HEK293 (cell line): Measurements from ENCODE around the gene PDE4D.

Experiments used
- CTCF ChIA-PET: fragments of 350-600 bp; formaldehyde crosslinking; extraction: SDS; loops from one replicate; lab custom pipeline; 2021; ENCODE audit warnings: antibody characterized with exemption; lab: Yijun Ruan, JAX
- POLR2A ChIA-PET: fragments of 300-600 bp; formaldehyde crosslinking; extraction: SDS; loops from one replicate; lab custom pipeline; 2020; ENCODE audit warnings: antibody characterized with exemption, inconsistent platforms; lab: Yijun Ruan, JAX
- H3K27ac ChIP-seq: fragments of 200-500 bp; sonication (Bioruptor generic); 2 replicates; pipeline ENCODE4 v1.5.1; 2014; ENCODE audit warnings: low read depth, low read length, control low read depth, inconsistent platforms; ENCODE audit errors: extremely low read depth
- H3K36me3 ChIP-seq, 2 experiments: fragments of 200-500 bp in 1 of 2; sonication (Bioruptor generic) in 1 of 2; 1 replicate in 1 of 2; 2 replicates in 1 of 2; pipeline ENCODE4 v1.5.1; 2014 to 2017; ENCODE audit warnings: inconsistent platforms in 2 of 2, low read length in 2 of 2; ENCODE audit not compliant: control insufficient read depth in 2 of 2, insufficient read depth in 1 of 2
- H3K4me1 ChIP-seq: fragments of 200-500 bp; sonication (Bioruptor generic); 2 replicates; pipeline ENCODE4 v1.5.1; 2014; ENCODE audit warnings: mild to moderate bottlenecking, low read length, inconsistent platforms; ENCODE audit not compliant: control insufficient read depth, insufficient read depth
- H3K4me3 ChIP-seq: 2 replicates; pipeline ENCODE4 v1.5.1; 2011; ENCODE audit warnings: low read depth, mild to moderate bottlenecking, control low read depth, low read length, moderate library complexity
- H3K9me3 ChIP-seq: fragments of 200-500 bp; sonication (Bioruptor generic); 2 replicates; pipeline ENCODE4 v1.5.1; 2014; ENCODE audit warnings: low read depth, low read length, inconsistent platforms; ENCODE audit not compliant: control insufficient read depth, insufficient read depth
- GLIS1 ChIP-seq: fragments of 450-650 bp; formaldehyde crosslinking; IDR thresholded peaks from 2 replicates; pipeline ENCODE4 v1.5.1; 2016; ENCODE audit warnings: missing biosample characterization, missing genetic modification characterization
- HOXD13 ChIP-seq: sonication (generic); formaldehyde crosslinking; IDR thresholded peaks from 2 replicates; pipeline ENCODE4 v1.8.0; 2022; ENCODE audit warnings: missing genetic modification reagents, borderline replicate concordance
- KLF7 ChIP-seq: fragments of 450-650 bp; formaldehyde crosslinking; IDR thresholded peaks from 2 replicates; pipeline ENCODE4 v1.5.1; 2016; ENCODE audit warnings: missing biosample characterization, missing genetic modification characterization, borderline replicate concordance
- KLF9 ChIP-seq: fragments of 450-650 bp; formaldehyde crosslinking; IDR thresholded peaks from 2 replicates; pipeline ENCODE4 v1.5.1; 2016; ENCODE audit warnings: missing biosample characterization, missing genetic modification characterization, low read depth
- MZF1 ChIP-seq: fragments of 450-650 bp; formaldehyde crosslinking; IDR thresholded peaks from 2 replicates; pipeline ENCODE4 v1.5.1; 2017; ENCODE audit warnings: missing biosample characterization, missing genetic modification characterization, borderline replicate concordance
- RBAK ChIP-seq: fragments of 450-650 bp; formaldehyde crosslinking; IDR thresholded peaks from 2 replicates; pipeline ENCODE4 v1.5.1; 2016; ENCODE audit warnings: missing biosample characterization, missing genetic modification characterization
- ZBTB21 ChIP-seq: fragments of 450-650 bp; formaldehyde crosslinking; IDR thresholded peaks from 2 replicates; pipeline ENCODE4 v1.5.1; 2017; ENCODE audit warnings: missing biosample characterization, missing genetic modification characterization
- ZNF19 ChIP-seq: fragments of 450-650 bp; formaldehyde crosslinking; IDR thresholded peaks from 2 replicates; pipeline ENCODE4; 2016; ENCODE audit warnings: missing biosample characterization, missing genetic modification characterization, low read depth
- ZNF214 ChIP-seq: fragments of 450-650 bp; formaldehyde crosslinking; IDR thresholded peaks from 2 replicates; pipeline ENCODE4 v1.5.1; 2017; ENCODE audit warnings: missing biosample characterization, mild to moderate bottlenecking, missing genetic modification characterization, borderline replicate concordance
- ZNF302 ChIP-seq: fragments of 450-650 bp; formaldehyde crosslinking; IDR thresholded peaks from 2 replicates; pipeline ENCODE4 v1.5.1; 2016; ENCODE audit warnings: missing biosample characterization, missing genetic modification characterization, low read depth
- ZNF354C ChIP-seq: fragments of 450-650 bp; formaldehyde crosslinking; IDR thresholded peaks from 2 replicates; pipeline ENCODE4 v1.5.1; 2016; ENCODE audit warnings: missing biosample characterization, missing genetic modification characterization, low read depth, borderline replicate concordance
- ZNF423 ChIP-seq: fragments of 450-650 bp; formaldehyde crosslinking; IDR thresholded peaks from 2 replicates; pipeline ENCODE4 v1.5.1; 2016; ENCODE audit warnings: missing biosample characterization, missing genetic modification characterization
- ZNF510 ChIP-seq: fragments of 450-650 bp; formaldehyde crosslinking; IDR thresholded peaks from 2 replicates; pipeline ENCODE4 v1.5.1; 2018; ENCODE audit warnings: mild to moderate bottlenecking, missing genetic modification characterization, missing biosample characterization; ENCODE audit not compliant: insufficient replicate concordance
- ZNF549 ChIP-seq: fragments of 450-650 bp; IDR thresholded peaks from 2 replicates; pipeline ENCODE4 v1.5.1; 2018; ENCODE audit warnings: missing biosample characterization, missing genetic modification characterization, mild to moderate bottlenecking, inconsistent platforms, moderate library complexity
- ZNF776 ChIP-seq: fragments of 450-650 bp; formaldehyde crosslinking; IDR thresholded peaks from 2 replicates; pipeline ENCODE4 v1.5.0; 2017; ENCODE audit warnings: missing biosample characterization, missing genetic modification characterization, borderline replicate concordance
- TF ChIP-seq, protein P1 (sequence below): fragments of 450-650 bp; formaldehyde crosslinking; IDR thresholded peaks from 2 replicates; pipeline ENCODE4 v1.5.1; 2016; ENCODE audit warnings: missing biosample characterization, missing genetic modification characterization
- TF ChIP-seq, protein P2 (sequence below): fragments of 450-650 bp; formaldehyde crosslinking; IDR thresholded peaks from 2 replicates; pipeline ENCODE4 v1.5.1; 2016; ENCODE audit warnings: missing biosample characterization, missing genetic modification characterization
- TF ChIP-seq, protein P3 (sequence below): fragments of 450-650 bp; formaldehyde crosslinking; IDR thresholded peaks from 2 replicates; pipeline ENCODE4 v1.5.1; 2016; ENCODE audit warnings: missing biosample characterization, missing genetic modification characterization
- TF ChIP-seq, protein P4 (sequence below): fragments of 450-650 bp; formaldehyde crosslinking; IDR thresholded peaks from 2 replicates; pipeline ENCODE4 v1.5.1; 2016; ENCODE audit warnings: missing biosample characterization, missing genetic modification characterization

PDE4D gene

DNA sequence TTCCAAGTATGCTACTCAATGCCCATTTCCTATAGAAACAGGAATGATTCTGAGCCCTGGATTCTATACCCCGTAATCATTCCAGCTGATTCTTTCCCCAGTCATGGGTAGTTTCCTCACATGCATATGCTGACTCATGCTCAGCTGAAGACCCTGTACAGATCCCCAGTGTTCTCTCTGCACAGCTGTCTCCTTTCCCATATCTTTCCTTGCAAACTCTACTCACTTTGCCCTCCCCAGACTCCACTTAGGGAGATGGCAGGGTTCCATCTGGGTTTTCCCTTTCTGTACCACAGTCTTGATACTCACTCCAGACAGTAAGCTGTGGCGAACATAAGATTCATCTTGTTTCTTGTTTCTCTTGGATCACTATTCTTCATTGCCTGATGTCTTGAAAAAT, 953.1 kb downstream of the PDE4D start:
- CTCF ChIA-PET: no interaction called here
- no peaks in the 10 kb centered on the region for H3K9me3 ChIP-seq
- no peaks in the 10 kb centered on the region for H3K4me1 ChIP-seq
- TF ChIP-seq, protein P1, sequence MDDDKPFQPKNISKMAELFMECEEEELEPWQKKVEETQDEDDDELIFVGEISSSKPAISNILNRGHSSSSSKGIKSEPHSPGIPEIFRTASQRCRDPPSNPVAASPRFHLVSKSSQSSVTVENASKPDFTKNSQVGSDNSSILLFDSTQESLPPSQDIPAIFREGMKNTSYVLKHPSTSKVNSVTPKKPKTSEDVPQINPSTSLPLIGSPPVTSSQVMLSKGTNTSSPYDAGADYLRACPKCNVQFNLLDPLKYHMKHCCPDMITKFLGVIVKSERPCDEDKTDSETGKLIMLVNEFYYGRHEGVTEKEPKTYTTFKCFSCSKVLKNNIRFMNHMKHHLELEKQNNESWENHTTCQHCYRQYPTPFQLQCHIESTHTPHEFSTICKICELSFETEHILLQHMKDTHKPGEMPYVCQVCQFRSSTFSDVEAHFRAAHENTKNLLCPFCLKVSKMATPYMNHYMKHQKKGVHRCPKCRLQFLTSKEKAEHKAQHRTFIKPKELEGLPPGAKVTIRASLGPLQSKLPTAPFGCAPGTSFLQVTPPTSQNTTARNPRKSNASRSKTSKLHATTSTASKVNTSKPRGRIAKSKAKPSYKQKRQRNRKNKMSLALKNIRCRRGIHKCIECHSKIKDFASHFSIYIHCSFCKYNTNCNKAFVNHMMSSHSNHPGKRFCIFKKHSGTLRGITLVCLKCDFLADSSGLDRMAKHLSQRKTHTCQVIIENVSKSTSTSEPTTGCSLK (tag by site-specific recombination): no peak
- TF ChIP-seq RBAK: no peak
- no peak for TF ChIP-seq ZNF302 (tag by site-specific recombination)
- TF ChIP-seq, protein P2, sequence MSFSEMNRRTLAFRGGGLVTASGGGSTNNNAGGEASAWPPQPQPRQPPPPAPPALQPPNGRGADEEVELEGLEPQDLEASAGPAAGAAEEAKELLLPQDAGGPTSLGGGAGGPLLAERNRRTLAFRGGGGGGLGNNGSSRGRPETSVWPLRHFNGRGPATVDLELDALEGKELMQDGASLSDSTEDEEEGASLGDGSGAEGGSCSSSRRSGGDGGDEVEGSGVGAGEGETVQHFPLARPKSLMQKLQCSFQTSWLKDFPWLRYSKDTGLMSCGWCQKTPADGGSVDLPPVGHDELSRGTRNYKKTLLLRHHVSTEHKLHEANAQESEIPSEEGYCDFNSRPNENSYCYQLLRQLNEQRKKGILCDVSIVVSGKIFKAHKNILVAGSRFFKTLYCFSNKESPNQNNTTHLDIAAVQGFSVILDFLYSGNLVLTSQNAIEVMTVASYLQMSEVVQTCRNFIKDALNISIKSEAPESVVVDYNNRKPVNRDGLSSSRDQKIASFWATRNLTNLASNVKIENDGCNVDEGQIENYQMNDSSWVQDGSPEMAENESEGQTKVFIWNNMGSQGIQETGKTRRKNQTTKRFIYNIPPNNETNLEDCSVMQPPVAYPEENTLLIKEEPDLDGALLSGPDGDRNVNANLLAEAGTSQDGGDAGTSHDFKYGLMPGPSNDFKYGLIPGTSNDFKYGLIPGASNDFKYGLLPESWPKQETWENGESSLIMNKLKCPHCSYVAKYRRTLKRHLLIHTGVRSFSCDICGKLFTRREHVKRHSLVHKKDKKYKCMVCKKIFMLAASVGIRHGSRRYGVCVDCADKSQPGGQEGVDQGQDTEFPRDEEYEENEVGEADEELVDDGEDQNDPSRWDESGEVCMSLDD (tag by site-specific recombination): no peak
- no peak for TF ChIP-seq ZNF19 (tag by site-specific recombination)
- TF ChIP-seq ZBTB21 (tag by site-specific recombination): no peak
- POLR2A ChIA-PET: no interaction called here
- no peak overlapping the region for H3K27ac ChIP-seq
- H3K4me3 ChIP-seq: no peak overlapping the region
- no peaks in the 10 kb centered on the region for H3K36me3 ChIP-seq

DNA sequence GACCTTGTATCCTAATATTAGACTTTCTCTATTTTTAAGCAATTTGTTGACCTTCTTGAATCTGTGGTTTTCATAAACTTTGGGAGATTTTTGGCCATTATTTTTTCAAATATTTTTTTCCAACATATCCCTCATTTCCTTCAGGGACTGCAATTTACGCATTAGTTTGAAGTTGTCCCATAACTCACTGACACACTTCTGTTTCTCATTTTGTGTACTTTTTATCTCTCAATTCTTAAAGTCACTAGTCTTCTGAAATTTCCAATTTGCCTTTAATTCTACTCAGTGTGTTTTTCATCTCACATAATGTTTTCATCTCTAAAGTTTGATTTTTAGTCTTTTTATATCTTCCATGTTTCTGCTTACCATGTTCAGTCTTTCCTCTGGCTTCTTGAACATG, 953.9 kb downstream of the PDE4D start:
- Histone ChIP-seq H3K4me3 (no peak overlapping the region), H3K9me3 (no peaks in the 10 kb centered on the region), H3K27ac (no peak overlapping the region), H3K4me1 (no peaks in the 10 kb centered on the region), H3K36me3 (no peaks in the 10 kb centered on the region)
- POLR2A ChIA-PET: no interaction called here
- CTCF ChIA-PET: no interaction called here
- TF ChIP-seq, protein P3, sequence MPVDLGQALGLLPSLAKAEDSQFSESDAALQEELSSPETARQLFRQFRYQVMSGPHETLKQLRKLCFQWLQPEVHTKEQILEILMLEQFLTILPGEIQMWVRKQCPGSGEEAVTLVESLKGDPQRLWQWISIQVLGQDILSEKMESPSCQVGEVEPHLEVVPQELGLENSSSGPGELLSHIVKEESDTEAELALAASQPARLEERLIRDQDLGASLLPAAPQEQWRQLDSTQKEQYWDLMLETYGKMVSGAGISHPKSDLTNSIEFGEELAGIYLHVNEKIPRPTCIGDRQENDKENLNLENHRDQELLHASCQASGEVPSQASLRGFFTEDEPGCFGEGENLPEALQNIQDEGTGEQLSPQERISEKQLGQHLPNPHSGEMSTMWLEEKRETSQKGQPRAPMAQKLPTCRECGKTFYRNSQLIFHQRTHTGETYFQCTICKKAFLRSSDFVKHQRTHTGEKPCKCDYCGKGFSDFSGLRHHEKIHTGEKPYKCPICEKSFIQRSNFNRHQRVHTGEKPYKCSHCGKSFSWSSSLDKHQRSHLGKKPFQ: no peak
- no peak for TF ChIP-seq ZNF354C (tag by site-specific recombination)
- TF ChIP-seq KLF9 (tag by site-specific recombination): no peak
- TF ChIP-seq ZNF776: no peak
- TF ChIP-seq ZNF510 (tag by site-specific recombination): no peak
- TF ChIP-seq KLF7 (tag by site-specific recombination): no peak
- TF ChIP-seq GLIS1 (tag by site-specific recombination): no peak
- no peak for TF ChIP-seq HOXD13 (CRISPR knock-in tag)

DNA sequence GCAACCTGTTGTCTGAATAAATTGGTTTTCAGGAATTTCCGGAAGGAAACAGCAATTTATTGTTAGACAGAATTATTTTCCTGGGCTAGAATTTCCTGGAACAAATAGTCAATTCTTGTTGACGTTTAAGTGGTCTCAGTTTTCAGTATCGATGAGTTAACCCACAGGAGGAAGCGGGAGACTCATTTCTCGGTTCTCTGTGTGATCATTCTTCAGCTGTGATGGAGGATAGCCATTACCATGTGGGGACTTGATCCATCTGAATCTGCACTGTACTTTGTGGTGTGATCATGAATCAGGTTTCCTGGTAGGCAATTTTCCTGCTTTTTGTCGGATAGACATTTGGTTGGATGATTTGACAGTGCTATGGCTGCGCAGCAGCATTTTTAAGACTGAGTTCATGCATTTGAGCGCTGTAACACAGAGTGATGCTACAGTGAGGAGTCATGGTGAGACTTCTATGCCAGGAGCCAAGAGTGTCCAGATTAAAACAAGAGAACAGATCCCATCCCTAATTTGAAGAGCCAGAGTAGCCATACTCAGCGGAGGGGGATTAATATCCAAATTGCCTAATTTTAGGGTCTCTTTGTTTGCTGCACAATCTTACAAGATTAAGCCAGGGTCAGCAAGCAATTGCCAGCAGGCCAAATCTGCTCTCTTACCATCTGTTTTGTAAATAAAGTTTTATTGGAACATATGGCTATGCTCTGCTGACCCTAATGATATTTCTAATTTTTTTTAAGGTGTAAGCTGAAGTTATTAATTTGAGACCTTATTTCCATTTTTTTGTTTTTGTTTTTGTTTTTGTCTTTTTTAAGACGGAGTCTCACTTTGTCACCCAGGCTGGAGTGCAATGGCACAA, 954.7 kb downstream of the PDE4D start:
- POLR2A ChIA-PET: no interaction called here
- no peak for TF ChIP-seq ZNF423 (tag by site-specific recombination)
- no peak for TF ChIP-seq ZNF549 (tag by site-specific recombination)
- peak; percentile 74; the same call in 1 of the 2 replicates for TF ChIP-seq MZF1 (tag by site-specific recombination)
- TF ChIP-seq, protein P4, sequence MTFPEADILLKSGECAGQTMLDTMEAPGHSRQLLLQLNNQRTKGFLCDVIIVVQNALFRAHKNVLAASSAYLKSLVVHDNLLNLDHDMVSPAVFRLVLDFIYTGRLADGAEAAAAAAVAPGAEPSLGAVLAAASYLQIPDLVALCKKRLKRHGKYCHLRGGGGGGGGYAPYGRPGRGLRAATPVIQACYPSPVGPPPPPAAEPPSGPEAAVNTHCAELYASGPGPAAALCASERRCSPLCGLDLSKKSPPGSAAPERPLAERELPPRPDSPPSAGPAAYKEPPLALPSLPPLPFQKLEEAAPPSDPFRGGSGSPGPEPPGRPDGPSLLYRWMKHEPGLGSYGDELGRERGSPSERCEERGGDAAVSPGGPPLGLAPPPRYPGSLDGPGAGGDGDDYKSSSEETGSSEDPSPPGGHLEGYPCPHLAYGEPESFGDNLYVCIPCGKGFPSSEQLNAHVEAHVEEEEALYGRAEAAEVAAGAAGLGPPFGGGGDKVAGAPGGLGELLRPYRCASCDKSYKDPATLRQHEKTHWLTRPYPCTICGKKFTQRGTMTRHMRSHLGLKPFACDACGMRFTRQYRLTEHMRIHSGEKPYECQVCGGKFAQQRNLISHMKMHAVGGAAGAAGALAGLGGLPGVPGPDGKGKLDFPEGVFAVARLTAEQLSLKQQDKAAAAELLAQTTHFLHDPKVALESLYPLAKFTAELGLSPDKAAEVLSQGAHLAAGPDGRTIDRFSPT (tag by site-specific recombination): no peak
- no peak for TF ChIP-seq ZNF214 (tag by site-specific recombination)
- Histone ChIP-seq H3K4me1 (no peaks in the 10 kb centered on the region), H3K4me3 (no peak overlapping the region), H3K36me3 (no peaks in the 10 kb centered on the region), H3K9me3 (no peaks in the 10 kb centered on the region), H3K27ac (no peak overlapping the region)
- CTCF ChIA-PET: no interaction called here
